ENCODE data around the gene ANKRD39.

ANKRD39 gene

GRCh38 chr2:96839875-96840850 lies 17.7 kb downstream of the ANKRD39 start:
- no peak for TF ChIP-seq ZBTB7A (IDR thresholded peaks at IDR 0.05; ENCODE audit: low read depth)
- no peak for TF ChIP-seq FOXM1 (IDR thresholded peaks at IDR 0.05; ENCODE audit: borderline replicate concordance, low read depth)
- TF ChIP-seq MAX (IDR thresholded peaks at IDR 0.05) = no peak
- TF ChIP-seq TCF12 (IDR thresholded peaks at IDR 0.05; ENCODE audit: low read depth) = no peak
- TF ChIP-seq YY1 (IDR thresholded peaks at IDR 0.05; ENCODE audit: low read depth) = no peak
- no peak for TF ChIP-seq EP300 (IDR thresholded peaks at IDR 0.05; ENCODE audit: borderline replicate concordance)

- no peak for TF ChIP-seq TAF1 (IDR thresholded peaks at IDR 0.05; ENCODE audit: low read depth)
- no peak for TF ChIP-seq TCF12 (IDR thresholded peaks at IDR 0.05; ENCODE audit: low read depth)
- TF ChIP-seq TEAD4 (IDR thresholded peaks at IDR 0.05) = no peak
- TF ChIP-seq MAX (IDR thresholded peaks at IDR 0.05) = no peak
- no peak for TF ChIP-seq CREB1 (IDR thresholded peaks at IDR 0.05; ENCODE audit: low read depth)
- no peak for TF ChIP-seq RAD21 (IDR thresholded peaks at IDR 0.05; ENCODE audit: low read depth)
- TF ChIP-seq REST (IDR thresholded peaks at IDR 0.05; ENCODE audit: low read depth) = no peak
- no peak for TF ChIP-seq NFIC (IDR thresholded peaks at IDR 0.05)
- TF ChIP-seq EP300 (IDR thresholded peaks at IDR 0.05; ENCODE audit: borderline replicate concordance) = no peak
- TF ChIP-seq YY1 (IDR thresholded peaks at IDR 0.05; ENCODE audit: low read depth) = no peak
Measured at GRCh38 chr2:96839293-96839874, 18.4 kb downstream of the ANKRD39 start.

- no peak for TF ChIP-seq EP300 (IDR thresholded peaks at IDR 0.05; ENCODE audit: borderline replicate concordance)
- TF ChIP-seq ZBTB7A (IDR thresholded peaks at IDR 0.05; ENCODE audit: low read depth) = no peak
- TF ChIP-seq YY1 (IDR thresholded peaks at IDR 0.05; ENCODE audit: low read depth) = no peak
- TF ChIP-seq TEAD4 (IDR thresholded peaks at IDR 0.05) = no peak
- no peak for TF ChIP-seq CEBPB (IDR thresholded peaks at IDR 0.05)
- TF ChIP-seq FOXM1 (IDR thresholded peaks at IDR 0.05; ENCODE audit: borderline replicate concordance, low read depth) = no peak
- TF ChIP-seq EGR1 (IDR thresholded peaks at IDR 0.05) = no peak
- TF ChIP-seq REST (IDR thresholded peaks at IDR 0.05; ENCODE audit: low read depth) = no peak
- no peak for TF ChIP-seq MAX (IDR thresholded peaks at IDR 0.05)
- TF ChIP-seq CREB1 (IDR thresholded peaks at IDR 0.05; ENCODE audit: low read depth) = no peak
- no peak for TF ChIP-seq RAD21 (IDR thresholded peaks at IDR 0.05; ENCODE audit: low read depth)
- no peak for TF ChIP-seq USF1 (IDR thresholded peaks at IDR 0.05)
- no peak for TF ChIP-seq TAF1 (IDR thresholded peaks at IDR 0.05; ENCODE audit: low read depth)
- TF ChIP-seq NFIC (IDR thresholded peaks at IDR 0.05) = no peak
- TF ChIP-seq TCF12 (IDR thresholded peaks at IDR 0.05; ENCODE audit: low read depth) = no peak
Measured at GRCh38 chr2:96838345-96839292, 19.2 kb downstream of the ANKRD39 start.

- TF ChIP-seq CEBPB (IDR thresholded peaks at IDR 0.05) (no peak), REST (IDR thresholded peaks at IDR 0.05; ENCODE audit: low read depth) (no peak), NFIC (IDR thresholded peaks at IDR 0.05) (no peak), MAX (IDR thresholded peaks at IDR 0.05) (no peak), ZBTB7A (IDR thresholded peaks at IDR 0.05; ENCODE audit: low read depth) (no peak), RAD21 (IDR thresholded peaks at IDR 0.05; ENCODE audit: low read depth) (no peak), EP300 (IDR thresholded peaks at IDR 0.05; ENCODE audit: borderline replicate concordance) (no peak), TEAD4 (IDR thresholded peaks at IDR 0.05) (no peak), EGR1 (IDR thresholded peaks at IDR 0.05) (no peak), TAF1 (IDR thresholded peaks at IDR 0.05; ENCODE audit: low read depth) (no peak), USF1 (IDR thresholded peaks at IDR 0.05) (no peak), CREB1 (IDR thresholded peaks at IDR 0.05; ENCODE audit: low read depth) (no peak), YY1 (IDR thresholded peaks at IDR 0.05; ENCODE audit: low read depth) (no peak)
Measured at GRCh38 chr2:96837575-96837974, 20.2 kb downstream of the ANKRD39 start.
